HG03571 (cell line): ENCODE results near the gene CLNK.

Source experiments
- ATAC-seq: cut with Tn5 transposase; IDR thresholded peaks from one replicate; pipeline ENCODE4 v1.9.1; 2021; ENCODE audit not compliant: unreplicated experiment

The CLNK gene

DNA sequence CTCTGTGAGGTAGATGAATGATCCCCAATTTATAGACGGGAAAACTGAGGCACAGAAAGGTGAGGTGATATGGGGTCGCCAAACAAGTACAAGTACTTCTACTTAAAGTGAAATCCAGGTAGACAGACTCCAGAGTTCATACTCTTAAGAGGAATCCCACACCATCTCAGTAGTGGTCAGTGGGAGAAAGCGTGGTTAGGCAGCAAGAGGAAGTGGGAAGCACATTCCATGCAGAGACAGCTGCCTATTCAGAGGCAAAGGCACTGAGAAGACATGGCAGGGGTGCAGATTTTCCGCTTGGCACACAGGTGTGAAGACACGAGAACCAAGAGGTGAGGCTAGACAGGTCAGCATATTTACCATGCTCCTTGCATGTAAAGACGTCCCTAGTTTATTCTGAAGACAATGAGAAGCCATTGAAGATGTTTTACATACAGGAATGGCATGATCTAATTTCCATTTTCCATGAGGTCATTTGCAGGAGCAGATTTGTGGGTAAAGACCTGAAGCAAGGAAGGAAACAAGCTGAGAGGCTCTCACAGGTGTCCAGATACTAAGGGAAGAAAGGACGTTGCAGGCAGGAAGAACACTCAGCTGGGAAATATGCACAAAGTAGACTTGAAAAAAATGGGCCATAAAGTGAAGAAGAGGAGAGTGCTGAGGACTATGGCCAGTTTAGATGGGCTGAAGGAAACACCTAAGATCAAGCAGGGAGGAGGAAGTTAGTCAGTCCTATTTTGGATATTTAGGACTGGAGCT is 17.3 kb upstream of the CLNK start:
- ATAC-seq: no peak

DNA sequence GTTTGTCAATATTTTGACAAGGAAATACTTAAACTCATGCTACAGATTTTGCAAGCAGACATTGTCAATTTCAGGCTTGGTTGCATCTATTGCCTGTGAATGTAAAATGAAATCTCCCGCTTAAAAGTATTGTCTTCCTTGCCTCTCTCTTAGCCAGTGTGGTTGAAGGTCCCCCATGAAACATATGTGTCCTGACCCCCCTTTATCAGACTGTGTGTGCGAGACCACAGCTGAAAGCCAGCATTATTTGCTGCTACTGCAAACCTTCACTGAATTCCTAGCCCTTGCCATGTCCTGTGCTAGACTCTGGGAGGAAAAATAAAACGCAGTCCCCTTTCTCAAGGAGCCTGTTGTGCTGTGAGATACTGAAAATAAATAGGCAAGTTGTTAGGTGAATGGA is 16.6 kb upstream of the CLNK start:
- ATAC-seq: no peak

DNA sequence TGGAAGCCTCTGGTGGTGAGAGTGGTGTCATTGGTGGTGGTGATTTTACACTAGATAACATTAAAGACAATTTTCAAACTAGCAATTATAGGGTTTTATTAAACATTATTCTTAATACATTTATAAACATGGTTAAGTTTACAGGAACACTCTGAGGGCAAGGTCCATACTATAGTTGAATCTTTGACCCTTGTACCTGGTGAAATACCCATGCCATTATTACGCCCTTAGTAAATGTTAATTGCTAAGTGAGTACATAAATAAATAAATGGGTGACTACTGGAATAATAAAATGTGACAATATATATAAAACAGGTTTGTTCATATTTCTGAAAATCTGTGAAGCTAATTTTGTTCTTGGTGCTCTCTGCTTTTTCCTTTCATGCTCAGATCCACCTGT is 13.6 kb upstream of the CLNK start:
- no peak for ATAC-seq

DNA sequence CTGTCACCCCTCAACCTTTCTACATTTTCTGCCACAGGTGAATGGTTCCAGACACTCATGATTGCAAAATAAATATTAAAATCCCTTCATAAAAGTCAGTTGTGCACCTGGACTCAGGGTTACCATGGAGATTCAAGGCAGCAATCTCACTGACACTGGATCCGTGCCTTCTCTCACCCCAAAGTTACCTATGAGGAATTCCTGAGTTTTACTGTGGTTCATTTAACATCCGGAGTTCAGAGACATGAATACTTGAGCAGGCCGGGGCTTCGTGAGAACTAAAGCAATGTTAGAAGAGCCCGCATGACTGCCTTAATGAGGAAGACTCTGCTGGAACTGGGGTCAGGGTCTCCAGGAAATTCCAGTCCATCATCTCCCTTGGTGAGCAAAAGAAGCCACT is 12.5 kb upstream of the CLNK start:
- no peak for ATAC-seq

DNA sequence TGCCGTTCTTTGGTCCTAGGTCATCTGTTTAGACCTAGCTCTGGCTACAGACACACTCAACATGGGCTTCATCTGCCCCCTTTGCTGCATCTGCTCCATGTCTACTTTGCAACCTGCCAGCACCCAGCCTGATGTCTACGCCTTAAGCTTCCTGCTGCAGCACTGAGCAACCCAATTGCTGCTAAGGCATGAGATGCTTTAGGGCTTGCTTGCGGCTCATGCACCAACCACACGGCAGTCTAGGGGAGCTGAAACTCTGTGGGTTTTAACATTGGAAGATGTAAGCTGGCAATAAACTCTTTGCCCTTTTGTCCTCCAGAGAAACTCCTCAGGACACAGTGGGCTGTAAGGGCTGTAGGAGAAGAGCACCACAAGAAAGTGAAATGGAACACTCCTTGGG is 11.7 kb upstream of the CLNK start:
- no peak for ATAC-seq

DNA sequence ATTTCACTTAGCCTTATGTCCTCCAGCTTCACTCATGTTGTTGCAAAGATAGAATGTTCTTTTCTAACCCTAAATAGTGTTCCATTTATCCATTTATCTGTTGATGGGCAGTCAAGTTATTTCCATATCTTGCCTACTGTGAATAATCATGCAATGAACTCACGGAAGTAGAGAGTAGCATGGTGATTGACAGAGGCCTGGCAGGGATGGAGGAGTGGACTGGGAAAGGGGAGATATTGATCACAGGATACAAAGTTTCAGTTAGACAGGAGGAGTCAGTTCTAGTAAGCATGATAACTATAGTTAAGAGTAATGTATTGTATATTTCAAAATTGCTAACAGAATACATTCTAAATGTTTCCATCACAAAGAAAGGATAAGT is 10.3 kb upstream of the CLNK start:
- ATAC-seq: no peak

DNA sequence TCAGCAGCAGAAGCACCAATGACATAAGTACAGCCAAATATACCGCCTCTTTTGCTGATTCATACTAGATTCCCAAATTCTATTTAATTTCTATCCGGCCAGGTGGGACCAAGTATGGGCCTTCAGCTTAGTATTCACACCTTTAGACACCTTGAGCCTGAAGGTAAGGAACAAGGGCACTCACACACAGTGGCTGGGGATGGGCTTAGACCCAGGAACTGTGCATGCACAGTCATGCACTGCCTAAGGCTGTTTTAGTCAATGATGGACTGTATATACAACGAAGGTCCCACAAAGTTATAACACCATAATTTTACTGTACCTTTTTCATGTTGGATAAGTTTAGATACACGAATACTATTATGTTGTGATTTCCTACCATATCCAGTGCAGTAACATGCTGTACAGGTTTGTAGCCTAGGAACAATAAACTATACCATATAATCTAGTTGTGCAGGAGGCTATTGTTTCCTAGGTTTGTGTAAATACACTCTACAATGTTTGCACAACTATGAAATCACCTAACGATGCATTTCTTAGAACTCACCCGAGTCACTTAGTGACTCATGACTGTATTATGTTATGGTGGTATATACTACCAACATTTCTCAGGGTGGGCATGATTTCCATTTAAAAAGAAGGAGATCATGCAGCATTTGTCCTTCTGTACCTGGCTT is 9.7 kb upstream of the CLNK start:
- ATAC-seq: no peak

DNA sequence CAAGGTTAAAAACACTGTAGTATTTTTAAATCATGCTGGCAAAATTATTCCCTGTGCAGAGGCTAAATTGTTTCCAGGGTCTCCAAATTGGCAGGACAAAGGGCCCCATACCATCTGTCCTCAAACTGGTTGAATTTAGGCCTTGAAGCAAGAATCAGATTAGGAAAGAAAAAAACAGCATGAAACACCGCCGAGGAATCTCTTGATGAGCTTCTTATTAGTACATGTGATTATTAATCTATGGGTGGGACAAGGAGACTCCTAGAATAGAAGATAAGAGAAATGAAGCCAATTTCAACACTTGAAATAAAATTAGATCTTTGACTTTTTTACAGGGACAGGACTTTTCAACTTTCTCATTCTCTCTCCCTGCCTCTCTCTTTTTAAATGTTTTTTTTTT is 7.1 kb upstream of the CLNK start:
- no peak for ATAC-seq

DNA sequence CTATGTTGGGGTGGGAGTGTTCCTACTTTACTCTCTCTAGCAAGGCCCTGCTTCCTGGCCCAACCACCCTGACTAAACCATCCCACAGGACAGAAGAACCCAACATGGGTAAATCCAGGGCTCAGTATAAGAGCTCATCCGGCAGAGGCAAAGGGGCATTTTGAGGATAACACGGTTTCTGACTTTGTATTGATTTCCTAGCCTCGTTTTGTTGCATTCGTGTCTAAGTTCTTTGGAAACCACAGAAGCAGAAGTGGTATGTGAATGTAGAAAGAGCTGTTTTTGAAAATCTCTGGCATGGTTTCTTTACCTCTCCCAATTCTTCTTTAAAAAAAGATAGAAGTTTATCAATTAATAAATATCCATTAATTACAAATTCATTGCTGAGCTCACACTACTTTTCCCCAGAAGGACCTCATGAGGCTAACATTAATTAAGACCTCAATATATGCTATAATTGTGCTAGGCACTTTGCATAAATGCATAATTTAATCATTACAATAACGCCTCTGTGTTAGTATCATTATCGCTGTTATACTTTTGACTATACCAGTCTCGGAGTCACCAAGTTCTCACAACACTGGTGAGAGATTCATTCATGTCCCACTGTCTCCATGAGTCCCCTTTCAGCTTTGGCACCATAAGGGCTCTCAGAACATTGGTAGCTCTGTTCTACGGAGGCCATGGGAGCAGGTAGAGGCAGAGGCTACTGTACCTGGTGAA is 5.8 kb upstream of the CLNK start:
- peak; percentile 49 for ATAC-seq

DNA sequence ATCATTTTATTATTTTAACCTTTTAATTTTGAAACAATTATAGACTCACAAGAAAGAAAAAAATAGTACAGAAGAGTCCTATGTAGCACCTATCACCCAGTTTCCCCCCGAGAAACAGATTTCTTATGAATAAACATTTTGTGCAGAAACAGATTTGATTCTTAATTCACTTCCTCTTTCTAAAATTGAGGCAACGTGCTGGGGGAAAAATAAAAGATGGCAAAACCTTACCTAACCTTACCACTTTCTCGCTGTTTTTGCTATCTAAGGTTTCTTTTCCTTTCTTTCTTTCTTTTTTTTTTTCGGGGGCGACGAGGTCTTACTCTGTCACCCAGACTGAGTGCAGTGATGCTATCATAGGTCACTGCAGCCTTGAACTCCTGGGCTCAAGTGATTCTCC is 4.3 kb upstream of the CLNK start:
- ATAC-seq: no peak

DNA sequence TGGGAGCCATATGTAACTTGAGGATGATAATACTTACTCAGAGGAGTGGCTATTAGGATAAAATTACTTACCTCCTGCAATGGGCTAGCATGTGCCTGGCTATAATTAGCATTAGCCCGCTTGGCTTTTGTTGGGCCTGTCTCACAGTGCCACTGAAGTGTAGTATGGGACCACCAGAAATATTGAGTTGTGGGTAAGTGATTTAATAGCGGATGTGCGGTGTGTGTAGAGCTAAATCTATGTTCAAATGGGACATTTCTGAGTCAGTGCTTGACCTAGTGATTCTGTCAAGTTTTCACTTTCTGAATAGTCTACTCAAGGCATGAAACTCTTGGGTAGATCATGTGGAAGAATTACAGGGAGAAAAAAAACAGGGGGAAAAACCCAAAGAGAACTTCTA is 3.5 kb upstream of the CLNK start:
- no peak for ATAC-seq

DNA sequence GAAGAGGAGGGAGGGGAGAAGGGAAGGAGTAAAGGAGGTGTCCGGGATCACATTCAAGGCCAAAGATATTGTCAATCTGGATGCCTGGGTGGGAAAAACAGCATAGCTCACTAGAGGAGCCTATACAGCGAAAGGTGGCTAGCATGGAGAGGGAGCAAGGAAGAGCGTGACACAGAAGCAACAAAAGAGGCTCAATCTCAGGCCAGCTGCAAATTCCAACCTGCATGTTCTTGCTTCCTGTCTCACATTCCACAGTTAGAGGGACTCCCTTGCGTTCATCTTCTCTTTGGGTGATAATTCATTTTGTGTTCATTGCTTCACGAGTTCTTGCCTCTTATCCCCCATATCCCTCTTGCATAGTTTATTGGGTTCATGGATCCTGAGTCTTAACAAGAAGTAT is 3.0 kb upstream of the CLNK start:
- no peak for ATAC-seq

DNA sequence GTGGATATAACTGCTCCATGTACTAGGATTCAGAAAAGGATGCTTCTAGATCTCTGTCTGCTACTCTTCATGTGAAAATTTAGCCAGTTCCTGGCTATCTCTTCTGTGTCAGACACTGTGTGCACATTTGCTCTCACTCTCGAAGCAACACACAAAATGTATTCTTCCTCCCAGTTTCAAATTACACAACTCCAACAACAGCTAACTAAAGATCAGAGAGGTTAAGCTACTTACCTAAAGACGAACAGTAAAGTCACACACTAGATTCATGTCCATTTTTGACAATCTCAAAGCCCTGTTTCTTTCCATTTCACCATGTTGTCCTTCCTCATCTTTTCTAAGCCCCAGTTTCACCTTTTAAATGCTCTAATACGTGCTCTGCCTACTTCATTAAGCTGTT is 2.2 kb downstream of the CLNK start:
- ATAC-seq: no peak

DNA sequence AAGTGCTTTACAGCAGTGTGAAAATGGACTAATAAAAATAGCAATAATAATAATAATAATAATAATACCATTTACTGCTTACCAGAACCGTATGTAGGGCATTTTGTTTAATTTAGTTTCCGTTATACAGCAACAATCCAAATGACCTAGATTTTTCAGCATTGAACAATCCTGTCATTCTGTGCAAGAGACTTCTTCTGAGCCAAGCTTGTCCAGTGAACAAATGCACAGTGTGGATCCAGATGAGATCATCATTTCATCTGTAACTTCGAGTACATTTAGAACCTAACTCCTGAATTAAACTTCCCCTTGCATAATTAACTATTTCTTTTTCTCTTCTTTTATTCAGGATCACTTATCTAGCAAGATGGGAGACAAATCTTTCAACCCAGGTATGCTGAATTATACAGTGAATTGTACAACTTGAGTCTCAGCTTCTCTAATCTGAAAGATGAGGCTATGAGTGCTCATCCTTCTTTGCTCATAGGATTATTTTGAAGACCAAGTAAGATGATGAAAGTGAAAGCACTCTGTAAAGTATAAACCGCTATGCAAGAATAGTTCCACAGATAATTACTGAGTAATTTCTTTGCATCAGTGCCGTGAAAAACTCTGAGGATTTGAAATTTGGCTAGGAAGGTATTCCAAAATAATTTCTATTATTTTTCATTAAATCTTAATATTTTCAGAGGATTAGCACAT is 6.6 kb downstream of the CLNK start:
- peak; percentile 56 for ATAC-seq

DNA sequence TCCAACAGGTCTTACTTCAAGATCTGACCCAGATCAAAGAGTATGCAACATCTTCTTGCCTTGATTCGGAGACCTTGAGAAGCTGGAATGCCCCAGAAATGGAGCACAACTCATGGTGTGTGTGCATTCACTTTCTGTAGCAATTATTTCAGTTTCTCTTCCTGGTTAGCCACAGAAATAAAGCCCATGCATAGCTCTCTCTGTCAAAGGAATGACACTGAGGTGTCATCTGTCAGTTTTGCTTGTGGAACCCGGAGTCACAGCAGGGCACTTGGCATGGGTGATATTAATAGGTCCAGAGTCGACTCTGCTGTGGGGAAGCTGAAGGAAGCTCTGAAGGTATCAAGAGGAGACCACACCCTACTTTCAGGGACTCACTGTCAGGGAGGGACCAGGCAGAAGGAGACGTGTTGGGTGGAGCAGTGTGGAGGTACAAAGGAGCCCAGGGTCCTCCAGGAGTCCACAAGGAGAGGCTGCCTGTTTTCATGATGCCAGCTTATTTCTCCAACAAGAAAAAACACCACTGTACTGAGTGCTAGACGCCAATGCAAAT is 10.7 kb downstream of the CLNK start:
- ATAC-seq: peak; percentile 72

DNA sequence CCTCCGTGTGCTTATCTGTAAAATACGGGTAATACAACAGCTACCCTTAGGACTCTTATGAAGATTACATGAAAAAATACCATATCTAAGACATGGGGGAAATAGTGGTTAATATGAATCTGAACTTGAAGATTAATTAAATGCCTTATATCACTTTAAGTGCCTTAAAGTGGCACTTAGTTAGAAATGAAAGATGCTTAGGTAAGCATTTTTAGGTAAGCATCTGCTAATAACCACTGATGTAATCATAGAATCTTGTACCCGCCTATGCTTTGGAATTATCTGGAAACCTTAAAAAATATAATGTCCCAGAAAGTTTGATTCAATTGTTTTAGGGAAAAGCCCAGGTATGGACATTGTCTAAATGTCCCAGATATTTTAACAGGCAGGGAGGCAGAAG is 12.2 kb downstream of the CLNK start:
- no peak for ATAC-seq

DNA sequence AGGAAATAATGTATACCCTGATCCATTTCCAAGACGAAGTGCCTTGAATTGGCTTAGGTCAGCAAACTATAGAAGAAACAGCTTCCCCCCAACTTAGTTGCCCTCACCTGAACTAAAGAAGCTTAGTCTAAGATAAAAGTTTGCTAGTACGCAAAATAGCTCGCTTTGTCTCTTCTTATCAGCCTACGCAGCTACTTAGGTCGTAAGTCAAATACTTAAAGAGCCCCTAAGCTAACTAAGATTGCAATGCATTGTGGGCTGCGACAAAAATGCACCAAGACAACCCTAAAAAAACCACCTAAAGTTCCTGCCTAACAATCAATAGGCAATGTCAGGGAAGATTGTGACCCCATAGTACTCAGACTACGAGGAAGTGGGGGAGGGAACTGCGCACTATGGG is 12.8 kb downstream of the CLNK start:
- no peak for ATAC-seq

DNA sequence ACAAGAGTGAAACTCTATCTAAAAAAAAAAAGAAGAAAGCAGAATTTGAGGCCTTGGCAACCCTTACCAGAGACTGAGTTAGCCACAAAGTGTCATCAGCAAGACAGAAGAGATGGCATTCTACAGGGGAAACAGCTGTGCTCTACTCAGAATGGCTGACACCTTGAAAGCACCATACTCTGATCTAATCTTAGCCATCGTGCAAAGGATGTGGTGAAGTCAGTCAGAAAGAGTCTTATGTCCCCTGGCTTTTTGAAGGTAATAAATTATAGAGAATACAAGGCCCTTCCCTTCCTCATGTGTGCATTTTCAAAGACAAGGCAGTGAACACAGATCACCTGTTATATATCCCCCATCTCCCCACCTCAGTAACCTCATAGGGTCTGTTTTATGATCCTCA is 13.2 kb downstream of the CLNK start:
- peak; percentile 88 for ATAC-seq

DNA sequence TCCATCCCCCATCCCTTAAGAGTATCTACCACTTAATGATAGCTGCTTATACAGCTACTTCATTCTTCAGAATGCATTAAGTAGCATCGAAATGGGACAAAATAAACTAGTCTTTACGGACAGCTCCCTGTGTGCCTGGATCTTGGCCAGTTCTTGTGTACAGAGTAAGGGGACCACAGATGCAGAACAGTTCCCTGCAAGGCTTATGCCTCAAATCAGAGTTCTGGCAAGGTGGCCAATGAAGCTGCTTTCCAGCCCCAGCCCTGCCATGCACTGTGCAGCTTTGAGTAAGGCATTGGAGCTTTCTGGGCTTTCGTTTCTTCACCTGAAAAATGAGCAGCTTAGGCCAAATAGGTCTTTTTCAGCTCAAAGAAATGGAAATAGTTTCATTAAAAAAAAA is 14.2 kb downstream of the CLNK start:
- ATAC-seq: no peak

DNA sequence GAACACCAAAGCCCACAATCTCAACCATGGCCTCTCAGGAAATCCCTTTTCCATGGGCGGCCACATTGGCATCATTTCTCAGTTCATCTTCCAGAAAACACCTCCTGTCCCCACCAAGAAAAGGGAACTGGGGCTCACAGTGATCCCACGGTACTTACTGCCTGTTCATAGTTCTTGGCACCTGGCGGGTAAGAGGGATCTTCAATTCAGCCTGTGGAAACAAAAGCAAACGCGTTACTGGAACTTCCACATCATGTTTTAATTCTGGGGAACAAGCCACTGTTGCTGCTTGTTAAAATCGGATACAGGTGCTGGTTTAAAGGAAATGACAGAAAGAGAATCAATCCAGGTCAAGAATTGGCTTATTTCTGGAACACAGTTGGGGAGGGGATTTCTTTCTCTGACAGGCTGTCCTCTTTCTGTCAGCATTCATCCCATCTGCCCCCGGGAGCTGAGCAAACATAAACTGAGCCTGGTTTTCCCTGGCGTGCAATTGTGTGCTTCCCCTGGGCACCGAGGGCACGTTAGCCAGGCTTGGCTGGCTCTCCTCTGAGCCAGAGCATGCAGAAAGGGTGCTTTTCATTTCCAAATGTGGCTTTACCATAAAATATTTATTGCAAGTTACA is 16.8 kb downstream of the CLNK start:
- ATAC-seq: no peak

DNA sequence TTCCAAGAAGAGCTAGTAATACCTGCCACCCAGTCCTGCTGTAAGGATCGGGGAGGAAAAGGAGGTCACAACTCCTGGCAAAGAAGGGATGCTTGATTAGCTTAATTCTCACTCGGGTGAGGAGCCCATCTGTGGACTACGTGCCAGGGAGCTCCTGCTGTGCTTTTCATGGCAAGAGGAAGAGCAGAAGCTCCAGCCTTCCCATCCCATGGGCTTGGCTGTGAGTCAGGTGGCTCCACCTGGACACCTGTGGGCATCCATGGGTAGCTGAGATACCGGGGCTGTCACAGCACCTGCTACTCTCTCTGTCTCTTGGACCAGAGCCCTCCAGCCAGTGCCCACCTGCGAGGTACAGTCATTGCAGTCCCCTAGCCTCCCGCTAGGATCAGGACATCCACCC is 18.0 kb downstream of the CLNK start:
- no peak for ATAC-seq
